Measurements from ENCODE around the gene EPB41L4A.
"Not testable (repeated sequence)": the region's sequence is repeated elsewhere in the genome, so short reads cannot be mapped to it uniquely, and the experiment has no call there.

EPB41L4A gene, protein sequence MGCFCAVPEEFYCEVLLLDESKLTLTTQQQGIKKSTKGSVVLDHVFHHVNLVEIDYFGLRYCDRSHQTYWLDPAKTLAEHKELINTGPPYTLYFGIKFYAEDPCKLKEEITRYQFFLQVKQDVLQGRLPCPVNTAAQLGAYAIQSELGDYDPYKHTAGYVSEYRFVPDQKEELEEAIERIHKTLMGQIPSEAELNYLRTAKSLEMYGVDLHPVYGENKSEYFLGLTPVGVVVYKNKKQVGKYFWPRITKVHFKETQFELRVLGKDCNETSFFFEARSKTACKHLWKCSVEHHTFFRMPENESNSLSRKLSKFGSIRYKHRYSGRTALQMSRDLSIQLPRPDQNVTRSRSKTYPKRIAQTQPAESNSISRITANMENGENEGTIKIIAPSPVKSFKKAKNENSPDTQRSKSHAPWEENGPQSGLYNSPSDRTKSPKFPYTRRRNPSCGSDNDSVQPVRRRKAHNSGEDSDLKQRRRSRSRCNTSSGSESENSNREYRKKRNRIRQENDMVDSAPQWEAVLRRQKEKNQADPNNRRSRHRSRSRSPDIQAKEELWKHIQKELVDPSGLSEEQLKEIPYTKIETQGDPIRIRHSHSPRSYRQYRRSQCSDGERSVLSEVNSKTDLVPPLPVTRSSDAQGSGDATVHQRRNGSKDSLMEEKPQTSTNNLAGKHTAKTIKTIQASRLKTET

GRCh38 chr5:112419164-112419985, at the start of gene EPB41L4A:
EPB41L4A (minus strand) TSS chr5:112419277; CDS start chr5:112419039, 238 bp downstream.
- no peak for DNase-seq (ENCODE audit: low read depth in 2 of 2)

DNA sequence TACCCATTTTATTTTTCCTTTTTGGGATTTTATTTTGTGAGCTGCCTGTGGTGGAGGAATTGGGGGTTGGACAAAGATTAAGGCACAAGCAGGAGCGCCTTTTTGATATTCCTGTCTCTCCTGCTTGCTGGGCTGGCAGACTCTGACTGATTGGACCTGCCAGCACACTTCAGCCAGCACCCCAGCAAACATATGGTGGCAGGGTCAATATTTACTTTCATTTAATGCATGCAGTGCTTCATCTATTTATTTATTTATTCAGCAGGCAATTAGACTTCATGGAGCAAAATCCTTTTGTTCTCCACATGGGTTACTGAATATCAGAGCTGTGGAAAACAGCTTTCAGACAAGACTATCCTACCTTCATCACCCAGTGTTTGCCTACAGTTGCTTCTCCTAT, 48.4 kb upstream of the EPB41L4A start:
- no peak for DNase-seq (ENCODE audit: low read depth in 2 of 2)

GRCh38 chr5:112466261-112466660, 47.2 kb upstream of the EPB41L4A start:
- DNase-seq (ENCODE audit: low read depth in 2 of 2) = not testable (repeated sequence)

DNA sequence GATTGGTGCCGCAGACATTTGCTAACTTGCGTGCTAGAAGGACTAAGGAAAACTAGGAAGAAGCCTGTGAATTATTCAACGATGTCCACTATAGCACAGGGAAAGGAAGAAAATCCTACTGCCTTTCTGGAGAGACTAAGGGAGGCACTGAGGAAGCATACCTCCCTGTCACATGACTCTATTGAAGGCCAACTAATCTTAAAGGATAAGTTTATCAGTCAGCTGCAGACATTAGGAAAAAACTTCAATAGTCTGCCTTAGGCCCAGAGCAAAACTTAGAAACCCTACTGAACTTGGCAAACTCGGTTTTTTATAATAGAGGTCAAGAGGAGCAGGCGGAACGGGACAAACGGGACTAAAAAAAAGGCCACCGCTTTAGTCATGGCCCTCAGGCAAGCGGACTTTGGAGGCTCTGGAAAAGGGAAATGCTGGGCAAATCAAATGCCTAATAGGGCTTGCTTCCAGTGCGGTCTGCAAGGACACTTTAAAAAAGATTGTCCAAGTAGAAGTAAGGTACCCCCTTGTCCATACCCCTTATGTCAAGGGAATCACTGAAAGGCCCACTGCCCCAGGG, 28.2 kb upstream of the EPB41L4A start:
- DNase-seq (ENCODE audit: low read depth in 2 of 2) = not testable (repeated sequence)

- no peak for DNase-seq (ENCODE audit: low read depth in 2 of 2)
These were observed 26.7 kb upstream of the EPB41L4A start for GRCh38 chr5:112445626-112446350.

- not testable (repeated sequence) for DNase-seq (ENCODE audit: low read depth in 2 of 2)
These were observed 24.9 kb upstream of the EPB41L4A start for GRCh38 chr5:112443932-112444331.

- no peak for DNase-seq (ENCODE audit: low read depth in 2 of 2)
These were observed 21.0 kb upstream of the EPB41L4A start for GRCh38 chr5:112440031-112440430.

DNA sequence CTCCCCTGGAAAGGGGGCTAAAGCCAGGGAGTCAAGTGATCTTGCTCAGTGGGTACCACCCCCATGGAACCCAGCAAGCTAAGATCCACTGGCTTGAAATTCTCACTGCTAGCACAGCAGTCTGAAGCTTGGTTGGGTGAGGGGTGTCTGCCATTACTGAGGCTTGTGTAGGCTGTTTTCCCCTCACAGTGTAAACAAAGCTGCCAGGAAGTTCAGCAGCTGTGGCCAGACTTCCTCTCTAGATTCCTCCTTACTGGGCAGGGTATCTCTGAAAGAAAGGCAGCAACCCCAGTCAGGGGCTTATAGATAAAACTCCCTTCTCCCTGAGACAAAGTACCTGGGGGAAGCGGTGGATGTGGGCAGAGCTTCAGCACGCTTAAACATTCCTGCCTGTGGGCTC, 17.1 kb upstream of the EPB41L4A start:
- no peak for DNase-seq (ENCODE audit: low read depth in 2 of 2)

DNA sequence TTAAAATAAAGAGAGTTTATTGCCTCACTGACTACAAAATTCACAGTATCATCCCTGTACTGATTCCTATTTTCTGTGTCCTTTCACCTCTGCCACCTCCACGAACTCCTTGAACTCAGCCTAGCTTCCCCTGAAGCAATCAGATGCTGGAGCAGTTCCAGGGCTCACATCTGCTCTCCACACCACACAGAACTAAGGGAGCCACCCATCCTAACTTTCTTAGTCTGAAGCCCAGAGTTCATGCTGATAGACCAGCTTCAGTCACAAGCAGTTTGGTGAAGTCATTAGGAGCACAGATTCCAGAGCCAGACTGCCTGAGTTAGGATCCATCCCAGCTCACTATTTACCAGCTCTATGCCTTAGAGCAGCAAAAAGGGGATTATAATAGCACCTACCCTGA, 15.6 kb upstream of the EPB41L4A start:
- no peak for DNase-seq (ENCODE audit: low read depth in 2 of 2)

GRCh38 chr5:112426202-112426601, 7.1 kb upstream of the EPB41L4A start:
- not testable (repeated sequence) for DNase-seq (ENCODE audit: low read depth in 2 of 2)

GRCh38 chr5:112419986-112420864, 1.1 kb upstream of the EPB41L4A start:
- DNase-seq (ENCODE audit: low read depth in 2 of 2) = no peak

DNA sequence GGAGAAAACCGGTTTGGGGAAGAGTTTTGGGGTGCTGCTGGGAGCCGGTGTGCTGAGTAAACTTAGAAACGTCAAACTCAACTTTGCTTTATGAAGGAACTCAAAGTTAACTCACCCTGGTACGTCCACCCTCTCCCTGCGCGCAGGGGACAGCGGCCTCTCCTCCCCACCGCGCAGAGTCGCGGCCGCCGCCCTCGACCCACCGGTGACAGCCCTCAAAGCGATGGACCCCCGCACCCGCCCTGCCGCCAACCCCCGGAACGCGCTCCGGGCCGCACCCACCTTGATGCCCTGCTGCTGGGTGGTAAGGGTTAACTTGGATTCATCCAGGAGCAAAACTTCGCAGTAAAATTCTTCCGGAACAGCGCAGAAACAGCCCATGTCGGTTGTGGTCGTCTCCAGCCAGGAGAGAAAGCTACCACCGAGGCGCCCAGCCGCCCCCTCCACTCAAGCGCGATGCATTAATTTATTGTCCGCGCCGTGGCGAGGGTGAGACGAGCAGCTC, 366 bp downstream of the EPB41L4A start:
- no peak for DNase-seq (ENCODE audit: low read depth in 2 of 2)

DNA sequence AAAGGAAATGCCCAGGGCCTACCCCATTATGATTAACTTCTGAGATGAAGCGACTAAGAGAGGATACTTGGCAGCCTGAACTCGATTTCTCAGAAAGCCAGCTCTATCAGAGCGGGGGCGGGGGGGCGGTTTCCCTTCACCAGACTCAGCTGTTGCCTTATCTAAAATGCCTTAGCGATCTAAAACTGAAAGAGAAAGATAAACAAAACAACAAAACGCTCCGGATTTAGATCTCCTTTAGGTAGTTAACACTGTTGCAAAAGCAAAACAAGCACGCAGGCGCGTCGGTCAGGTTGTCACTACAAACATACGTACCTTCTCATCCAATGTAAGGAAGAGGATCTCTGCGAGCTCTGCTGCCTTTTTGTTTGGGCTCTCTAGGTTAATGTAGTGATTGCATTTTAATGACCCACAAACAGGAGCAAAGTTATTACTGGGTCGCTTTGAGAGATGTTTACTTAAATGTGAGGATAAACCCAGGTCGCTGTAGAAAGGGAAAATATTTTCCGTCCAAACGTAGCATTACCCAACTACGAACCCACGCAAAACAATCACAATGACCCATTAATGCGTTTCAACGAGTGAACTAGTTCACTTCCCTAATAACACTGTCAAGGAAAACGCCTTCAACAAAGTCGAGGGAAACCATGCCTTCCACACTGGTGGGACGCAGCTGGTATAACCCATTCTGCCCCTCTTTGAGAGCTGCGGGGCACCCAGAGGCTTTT, 982 bp downstream of the EPB41L4A start:
- DNase-seq (ENCODE audit: low read depth in 2 of 2) = no peak

- DNase-seq (ENCODE audit: low read depth in 2 of 2) = no peak
These were observed 3.5 kb downstream of the EPB41L4A start for GRCh38 chr5:112415552-112415951.

- no peak for DNase-seq (ENCODE audit: low read depth in 2 of 2)
These were observed 5.5 kb downstream of the EPB41L4A start for GRCh38 chr5:112413611-112414010.

DNA sequence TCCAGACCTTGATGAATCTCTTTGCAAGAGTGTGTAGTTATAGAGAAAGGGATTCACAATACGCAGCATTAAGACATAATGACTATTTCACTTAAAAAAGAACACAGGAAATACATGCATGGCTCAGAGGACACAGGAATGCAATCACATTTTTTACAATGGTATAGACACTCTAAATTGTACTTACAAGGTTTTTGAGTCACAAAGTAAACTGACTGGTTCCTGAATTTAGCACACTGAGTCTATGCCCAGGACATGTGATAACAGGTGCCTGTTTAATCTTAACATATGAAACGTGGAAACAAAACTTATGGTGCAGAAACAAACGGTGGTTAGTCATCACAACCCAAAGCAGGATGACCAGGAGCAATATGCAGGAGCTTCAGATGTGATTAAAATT, 6.7 kb downstream of the EPB41L4A start:
- DNase-seq (ENCODE audit: low read depth in 2 of 2) = no peak

- no peak for DNase-seq (ENCODE audit: low read depth in 2 of 2)
These were observed 7.2 kb downstream of the EPB41L4A start for GRCh38 chr5:112411903-112412302.

- no peak for DNase-seq (ENCODE audit: low read depth in 2 of 2)
These were observed 11.4 kb downstream of the EPB41L4A start for GRCh38 chr5:112407666-112408065.

DNA sequence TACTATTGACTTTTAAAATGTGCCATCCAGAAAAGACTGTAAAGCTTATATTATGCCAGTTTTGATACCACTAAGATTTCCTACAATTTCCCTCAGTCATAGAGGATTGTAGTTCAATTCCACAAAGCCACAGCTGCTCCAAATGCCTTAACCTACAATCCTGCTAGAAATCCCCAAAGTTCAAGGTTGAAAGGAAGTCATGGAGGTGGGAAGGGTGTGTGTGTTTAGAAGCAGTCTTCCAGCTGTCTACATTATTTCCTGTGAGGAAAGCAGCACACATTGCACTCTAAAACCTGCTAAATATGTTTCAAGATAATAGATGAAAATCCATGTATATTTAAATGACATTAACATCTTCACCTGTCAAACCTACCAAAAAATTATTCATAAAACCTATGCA, 11.8 kb downstream of the EPB41L4A start:
- no peak for DNase-seq (ENCODE audit: low read depth in 2 of 2)
